ENCODE measurements around the gene USH2A.

DNA sequence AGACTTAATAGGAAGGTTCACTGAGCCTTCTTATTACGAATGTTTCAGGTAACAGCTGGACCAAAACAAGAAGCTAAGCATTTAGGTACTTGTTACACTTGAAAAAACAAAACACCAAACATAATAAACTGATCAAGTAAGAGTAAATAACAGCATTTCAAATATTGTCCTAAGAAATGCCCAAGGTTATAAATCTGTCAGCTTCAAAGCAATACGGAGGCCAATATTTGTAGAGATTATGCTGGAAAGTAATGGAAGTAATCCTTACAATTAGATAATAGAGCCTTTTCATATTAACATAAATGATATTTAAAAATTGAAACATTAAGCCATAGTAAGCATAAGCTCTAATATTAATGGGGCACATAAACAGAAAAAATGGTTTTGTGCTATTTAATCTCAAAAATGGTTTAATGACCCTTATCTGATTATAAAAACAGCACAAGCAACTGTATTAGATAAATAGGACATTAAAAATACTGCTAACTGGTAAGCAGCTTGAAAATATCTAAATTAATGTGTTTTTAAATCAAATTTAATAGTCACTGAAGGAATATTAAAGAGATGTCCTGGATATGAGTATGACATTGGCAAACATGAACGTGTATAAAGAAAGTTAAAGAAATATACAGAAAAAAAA is 43.0 kb upstream of the USH2A start:
- TF ChIP-seq, protein P1, sequence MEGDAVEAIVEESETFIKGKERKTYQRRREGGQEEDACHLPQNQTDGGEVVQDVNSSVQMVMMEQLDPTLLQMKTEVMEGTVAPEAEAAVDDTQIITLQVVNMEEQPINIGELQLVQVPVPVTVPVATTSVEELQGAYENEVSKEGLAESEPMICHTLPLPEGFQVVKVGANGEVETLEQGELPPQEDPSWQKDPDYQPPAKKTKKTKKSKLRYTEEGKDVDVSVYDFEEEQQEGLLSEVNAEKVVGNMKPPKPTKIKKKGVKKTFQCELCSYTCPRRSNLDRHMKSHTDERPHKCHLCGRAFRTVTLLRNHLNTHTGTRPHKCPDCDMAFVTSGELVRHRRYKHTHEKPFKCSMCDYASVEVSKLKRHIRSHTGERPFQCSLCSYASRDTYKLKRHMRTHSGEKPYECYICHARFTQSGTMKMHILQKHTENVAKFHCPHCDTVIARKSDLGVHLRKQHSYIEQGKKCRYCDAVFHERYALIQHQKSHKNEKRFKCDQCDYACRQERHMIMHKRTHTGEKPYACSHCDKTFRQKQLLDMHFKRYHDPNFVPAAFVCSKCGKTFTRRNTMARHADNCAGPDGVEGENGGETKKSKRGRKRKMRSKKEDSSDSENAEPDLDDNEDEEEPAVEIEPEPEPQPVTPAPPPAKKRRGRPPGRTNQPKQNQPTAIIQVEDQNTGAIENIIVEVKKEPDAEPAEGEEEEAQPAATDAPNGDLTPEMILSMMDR (IDR thresholded peaks at IDR 0.05) = no peak
- TF ChIP-seq POLR2A (IDR thresholded peaks at IDR 0.05) = no peak
